GM18498 (cell line): Measurements from ENCODE around the gene LAMA2.

Experiments
- ATAC-seq: cut with Tn5 transposase; IDR thresholded peaks from one replicate; pipeline ENCODE4 v1.9.1; 2021; ENCODE audit warnings: mild to moderate bottlenecking, moderate library complexity; ENCODE audit not compliant: unreplicated experiment

The LAMA2 gene

DNA sequence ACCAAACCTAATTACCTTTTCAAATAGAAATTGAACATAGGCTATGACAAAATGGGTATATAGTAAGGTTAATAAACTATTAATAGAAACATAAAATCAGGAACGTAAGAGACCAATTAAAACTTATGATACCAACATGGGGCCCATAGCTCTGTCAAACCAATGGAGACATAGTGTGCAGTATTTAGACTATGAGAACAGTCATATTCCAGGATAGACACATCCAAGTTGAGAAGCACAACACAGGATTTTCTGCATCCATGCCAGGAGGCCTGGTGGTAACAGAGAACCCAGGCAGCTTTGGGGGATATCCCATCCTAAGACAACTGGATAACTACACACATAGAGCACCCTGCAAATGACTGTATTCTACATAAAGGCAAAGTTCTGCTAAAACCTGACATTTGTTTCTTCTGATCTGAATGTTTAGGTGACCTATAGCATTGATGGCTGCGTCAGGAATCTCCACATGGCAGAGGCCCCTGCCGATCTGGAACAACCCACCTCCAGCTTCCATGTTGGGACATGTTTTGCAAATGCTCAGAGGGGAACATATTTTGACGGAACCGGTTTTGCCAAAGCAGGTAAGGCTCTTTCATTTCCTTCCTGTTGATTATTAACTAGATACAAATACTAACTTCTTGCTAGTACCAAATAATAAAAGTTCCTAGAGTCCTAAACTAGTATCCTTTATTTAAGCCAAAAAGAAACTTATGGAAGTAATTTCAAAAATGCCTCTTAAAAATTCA lies 624.3 kb downstream of the LAMA2 start:
- ATAC-seq: no peak

DNA sequence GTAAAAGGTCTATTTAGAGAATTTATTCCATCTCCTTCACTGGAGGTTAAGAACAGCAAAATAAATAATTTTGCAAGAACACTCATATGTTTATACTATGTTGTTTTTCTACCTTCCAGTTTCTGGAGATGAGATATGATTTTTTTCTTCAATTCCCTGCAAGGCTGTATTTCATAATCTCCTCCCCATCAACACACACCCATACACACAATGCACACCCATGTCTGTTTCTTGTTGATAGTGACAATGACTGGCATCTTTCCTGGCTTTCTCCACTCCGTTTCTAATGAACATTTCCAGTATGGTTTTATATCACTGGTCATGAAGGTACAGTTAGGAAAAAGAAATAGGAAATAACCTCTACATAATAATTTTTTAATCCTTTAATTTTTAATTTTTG lies 624.9 kb downstream of the LAMA2 start:
- ATAC-seq: no peak

DNA sequence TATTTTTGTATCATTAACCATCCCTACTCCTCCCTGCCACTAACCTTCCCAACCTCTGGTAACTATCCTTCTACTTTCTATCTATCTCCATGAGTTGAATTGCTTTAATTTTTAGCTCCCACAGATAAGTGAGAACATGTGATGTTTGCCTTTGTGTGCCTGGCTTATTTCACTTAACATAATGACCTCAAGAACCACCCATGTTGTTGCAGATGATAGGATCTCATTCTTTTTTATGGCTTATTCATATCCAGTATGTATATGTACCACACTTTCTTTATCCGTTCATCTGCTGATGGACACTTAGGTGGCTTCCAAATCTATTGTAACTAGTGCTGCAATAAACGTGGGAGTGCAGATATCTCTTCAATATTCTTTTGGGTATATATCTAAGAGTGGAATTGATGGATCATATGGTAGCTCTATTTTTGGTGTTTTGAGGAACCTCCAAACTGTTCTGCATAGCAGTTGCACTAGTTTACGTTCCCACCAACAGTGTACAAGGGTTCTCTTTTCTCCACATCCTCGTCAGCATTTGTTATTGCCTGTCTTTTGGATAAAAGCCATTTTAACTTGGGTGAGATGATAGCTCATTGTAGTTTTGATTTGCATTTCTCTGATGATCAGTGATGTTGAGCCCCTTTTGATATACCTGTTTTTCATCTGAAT lies 625.7 kb downstream of the LAMA2 start:
- ATAC-seq: no peak

DNA sequence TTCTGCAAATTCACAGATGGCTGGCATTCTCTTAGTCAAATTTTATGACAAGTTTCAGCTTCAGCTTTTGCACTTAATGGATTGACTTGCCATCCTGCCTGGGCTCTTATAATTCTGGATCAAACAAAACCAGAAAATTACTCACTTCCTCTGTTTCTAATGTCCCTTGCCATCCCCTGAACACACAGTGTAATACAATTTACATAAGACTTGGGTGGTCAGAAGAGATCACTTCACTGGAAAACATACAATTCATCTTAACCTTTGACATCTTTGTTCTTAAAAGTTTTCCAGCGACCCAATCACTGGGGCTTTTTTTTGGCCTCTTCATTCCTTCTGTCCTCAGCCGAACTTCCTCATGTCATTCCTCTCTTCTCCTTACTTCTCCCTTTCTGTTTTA lies 628.0 kb downstream of the LAMA2 start:
- ATAC-seq: no peak

DNA sequence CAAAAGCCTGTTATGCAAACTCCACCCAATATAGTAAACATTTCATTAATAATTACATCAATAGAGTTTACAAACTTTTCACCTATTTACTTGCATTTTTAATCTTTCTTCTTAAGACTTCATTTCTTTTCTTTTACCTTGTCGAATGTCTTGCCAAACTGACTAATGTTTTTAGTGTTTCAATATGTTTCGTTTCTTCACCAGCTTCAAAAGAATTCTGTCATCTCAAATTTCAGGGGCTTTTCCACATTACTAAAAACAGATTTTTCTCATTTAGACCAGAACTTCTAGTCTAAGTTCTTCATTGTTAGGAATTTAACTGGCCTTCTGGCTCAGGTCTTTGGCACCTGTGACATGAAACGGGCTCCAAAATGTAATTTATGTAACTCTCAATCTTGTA lies 630.5 kb downstream of the LAMA2 start:
- ATAC-seq: no peak

DNA sequence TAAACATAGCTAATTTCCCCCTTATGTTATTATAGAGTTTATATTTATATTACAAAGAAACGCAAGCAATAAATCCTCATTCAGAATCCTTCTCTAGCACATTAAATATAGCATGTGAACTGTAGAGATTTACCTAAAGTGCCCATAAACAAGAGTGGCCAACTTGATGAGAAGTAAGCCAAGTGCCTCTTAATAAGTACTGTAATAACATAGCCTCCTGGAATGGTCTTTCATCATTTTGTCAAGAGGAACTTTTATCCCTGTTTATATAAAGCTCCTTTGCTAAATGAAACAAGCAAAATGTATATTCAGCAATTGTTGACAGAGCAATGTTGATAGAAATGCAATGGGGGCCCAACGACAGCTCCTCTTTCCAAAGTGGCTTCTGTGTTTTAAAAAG lies 632.1 kb downstream of the LAMA2 start:
- ATAC-seq: no peak

DNA sequence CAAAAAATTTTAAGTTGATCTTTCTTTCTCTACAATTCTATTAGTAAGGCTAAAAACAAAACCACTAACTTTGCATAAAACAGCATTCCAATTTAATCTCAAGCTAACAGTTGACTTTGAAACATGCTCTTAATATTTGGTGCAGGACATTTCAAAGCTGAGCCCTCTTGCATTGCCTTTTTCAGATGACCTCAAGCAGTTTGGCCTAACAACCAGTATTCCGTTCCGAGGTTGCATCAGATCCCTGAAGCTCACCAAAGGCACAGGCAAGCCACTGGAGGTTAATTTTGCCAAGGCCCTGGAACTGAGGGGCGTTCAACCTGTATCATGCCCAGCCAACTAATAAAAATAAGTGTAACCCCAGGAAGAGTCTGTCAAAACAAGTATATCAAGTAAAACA lies 633.1 kb downstream of the LAMA2 start:
- ATAC-seq: no peak

DNA sequence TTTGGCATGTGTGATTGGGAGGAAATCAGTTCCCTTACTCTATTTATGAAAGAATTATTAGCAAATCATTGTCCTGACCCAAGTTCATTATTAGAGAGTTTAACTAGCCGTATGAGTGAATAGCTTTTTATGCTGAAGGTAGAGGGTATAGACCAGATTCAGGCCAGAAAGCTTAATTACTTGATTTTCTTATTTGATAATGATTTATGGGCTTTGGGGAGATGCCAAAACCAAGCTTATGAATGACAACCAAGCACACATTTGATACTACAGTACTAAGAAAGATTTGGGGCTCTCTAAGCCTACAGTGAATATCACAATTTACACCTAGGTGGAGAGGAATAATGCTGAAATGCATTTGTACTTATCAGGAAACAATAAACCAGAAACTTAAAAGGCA lies 633.8 kb downstream of the LAMA2 start:
- no peak for ATAC-seq

DNA sequence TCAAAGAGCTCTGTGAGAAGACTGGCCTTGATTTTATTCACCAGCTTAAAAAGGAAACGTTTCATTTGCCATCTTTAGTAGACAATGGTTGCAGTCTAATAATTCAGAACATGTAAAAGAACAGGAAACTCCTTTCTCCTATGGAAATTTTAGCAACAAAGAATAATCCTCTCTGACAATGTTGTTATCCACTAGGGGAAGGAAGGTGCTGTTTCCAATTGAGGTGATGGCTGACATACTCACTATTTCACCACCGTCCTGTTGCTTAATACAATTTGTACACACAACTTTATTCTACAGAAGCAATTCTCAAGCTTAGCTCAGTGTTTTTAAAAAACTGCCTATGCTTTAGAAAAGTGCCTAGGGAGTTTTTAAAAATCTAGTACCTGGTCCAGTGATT lies 634.4 kb downstream of the LAMA2 start:
- ATAC-seq: no peak

DNA sequence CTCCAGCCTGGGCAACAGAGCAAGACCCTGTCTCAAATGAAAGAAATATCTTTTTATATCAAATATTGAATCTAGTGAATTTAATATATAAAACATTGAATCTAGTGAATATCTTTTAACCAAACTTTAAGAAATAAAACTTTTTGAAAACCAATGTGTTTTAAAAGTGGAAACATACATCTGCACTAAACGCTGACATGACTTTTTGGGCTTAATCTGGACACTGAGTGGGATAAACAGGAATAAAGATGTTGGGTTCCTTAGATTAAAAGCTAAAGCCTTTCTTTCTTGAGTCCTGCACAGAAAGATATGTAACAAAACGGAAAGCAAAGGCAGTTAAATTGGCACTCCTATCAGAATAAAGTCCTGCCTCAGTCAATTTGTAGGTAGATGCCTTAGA lies 636.8 kb downstream of the LAMA2 start:
- no peak for ATAC-seq

DNA sequence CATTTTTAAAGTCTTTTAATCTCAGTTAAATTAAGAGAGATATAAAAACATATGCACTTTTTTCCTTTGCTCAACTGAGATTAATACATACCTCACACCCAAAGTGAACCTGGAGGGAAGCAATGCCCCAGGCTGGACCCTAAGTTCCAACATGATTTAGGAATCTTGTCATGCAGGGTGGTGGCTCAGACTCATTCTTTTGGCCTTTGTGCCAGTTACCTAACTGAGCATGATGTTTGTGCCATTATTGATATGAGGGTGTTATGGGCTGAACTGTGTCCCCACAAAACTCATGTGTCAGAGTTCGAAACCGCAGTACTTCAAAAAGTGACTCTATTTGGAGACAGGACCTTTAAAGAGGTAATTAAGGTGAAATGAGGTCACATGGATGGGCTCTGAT lies 639.0 kb downstream of the LAMA2 start:
- no peak for ATAC-seq

DNA sequence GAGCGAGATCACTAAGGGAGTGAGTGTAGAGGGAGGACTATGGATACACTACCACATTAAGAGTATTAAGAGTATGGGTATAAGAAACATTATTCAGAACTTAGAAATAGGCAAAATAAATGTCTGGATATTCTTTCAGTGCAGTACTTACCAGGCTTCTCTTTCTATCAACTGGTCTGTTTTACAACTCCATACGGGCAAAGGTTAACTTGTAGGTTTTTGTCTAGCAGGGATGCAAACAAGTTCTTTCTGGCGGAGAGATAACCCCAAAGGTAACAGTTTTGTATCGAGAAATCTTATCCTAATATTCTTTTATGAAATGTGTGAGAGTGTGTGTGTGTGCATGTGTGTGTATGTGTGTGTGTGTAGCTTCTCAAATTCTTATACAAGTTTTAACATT lies 640.9 kb downstream of the LAMA2 start:
- ATAC-seq: no peak

DNA sequence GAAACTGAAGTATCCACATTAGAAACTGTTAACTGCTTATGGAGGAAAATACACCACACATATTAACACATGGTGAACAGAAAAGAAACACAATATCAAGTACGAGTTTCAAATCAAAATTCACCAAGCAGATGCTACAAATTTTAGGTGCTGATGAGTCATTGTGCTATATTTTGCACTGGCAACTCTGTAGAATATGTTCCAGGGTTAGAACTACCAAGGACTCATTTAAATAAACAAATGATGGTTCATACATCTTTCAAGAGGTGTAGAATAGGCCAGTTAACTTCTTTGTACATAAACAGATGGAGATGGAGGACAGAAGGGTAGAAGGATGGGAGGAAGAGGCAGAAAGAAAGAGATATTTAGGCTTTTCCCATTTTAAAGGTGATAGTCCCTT lies 642.1 kb downstream of the LAMA2 start:
- ATAC-seq: no peak

DNA sequence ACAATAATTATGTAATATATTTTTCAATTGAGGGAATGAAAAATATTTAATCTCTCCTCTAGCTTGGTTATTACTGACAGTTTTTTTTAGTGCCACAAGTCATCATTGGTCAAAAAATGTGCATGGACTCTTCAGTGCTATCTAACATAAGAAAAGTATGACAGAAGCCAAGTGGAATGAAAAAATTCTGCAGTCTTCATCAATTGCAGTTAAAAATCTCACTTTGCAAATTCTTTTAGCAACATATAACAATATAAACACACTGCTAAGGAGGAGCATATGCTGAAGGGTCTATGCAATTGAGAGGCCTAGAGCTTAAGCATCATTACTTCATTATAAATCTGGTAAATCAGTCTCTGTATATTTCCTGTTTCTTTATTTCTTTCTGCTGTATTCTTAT lies 652.0 kb downstream of the LAMA2 start:
- no peak for ATAC-seq

DNA sequence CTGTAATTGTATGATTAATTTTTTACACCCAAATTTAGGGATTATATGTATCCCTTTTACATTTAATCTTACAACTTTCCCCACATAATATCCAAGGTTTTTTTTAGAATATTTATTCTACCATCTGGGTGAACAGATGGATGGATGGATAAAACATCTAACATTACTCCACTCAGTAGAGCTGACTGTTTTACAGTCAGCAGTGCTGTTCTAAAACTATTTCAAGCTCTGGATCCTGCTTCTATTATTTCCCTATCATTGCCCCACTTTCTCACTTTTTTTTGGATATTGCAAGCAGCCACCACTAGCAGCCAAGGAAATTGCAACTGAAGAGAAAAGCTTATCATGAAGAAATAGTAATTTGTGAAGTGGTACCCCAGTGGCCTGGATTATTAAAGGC lies 653.3 kb downstream of the LAMA2 start:
- ATAC-seq: no peak

DNA sequence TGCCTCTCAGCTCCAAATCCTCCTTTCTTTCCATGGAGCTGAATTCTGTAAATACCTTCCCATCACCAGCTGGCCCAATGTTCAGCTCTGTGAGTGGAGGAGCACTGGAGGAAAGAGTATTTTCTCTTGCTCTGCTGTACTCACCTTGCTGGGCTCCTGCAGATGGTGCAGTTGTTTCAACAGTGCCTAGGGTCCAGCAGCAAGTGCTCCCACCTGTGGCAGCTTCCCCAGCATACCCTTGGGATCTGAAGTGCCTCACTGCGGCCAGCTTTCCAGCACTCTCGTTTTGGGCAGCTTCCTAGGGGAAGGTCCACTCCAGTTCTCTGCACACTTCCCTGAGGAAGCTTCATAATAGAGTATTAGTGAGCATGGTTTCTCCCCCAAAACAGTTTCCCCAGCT lies 656.1 kb downstream of the LAMA2 start:
- no peak for ATAC-seq

DNA sequence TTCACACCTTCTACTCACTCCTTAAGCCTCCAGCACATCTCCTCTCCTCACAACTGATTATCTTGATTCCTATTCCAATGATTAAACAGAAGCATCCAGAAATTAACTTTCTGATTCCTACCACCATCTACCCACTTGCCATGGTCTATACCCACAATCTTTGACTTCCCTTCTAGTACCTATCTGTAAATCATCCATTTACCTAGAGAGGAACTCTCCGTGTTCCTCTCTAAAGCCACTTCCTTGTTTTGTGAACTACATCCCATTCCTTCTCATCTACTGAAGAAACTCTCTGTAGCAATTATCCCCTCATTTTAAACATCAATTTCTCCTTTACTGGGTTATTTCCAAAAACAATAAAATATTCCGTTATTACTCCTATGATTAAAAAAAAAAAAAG lies 659.8 kb downstream of the LAMA2 start:
- no peak for ATAC-seq

DNA sequence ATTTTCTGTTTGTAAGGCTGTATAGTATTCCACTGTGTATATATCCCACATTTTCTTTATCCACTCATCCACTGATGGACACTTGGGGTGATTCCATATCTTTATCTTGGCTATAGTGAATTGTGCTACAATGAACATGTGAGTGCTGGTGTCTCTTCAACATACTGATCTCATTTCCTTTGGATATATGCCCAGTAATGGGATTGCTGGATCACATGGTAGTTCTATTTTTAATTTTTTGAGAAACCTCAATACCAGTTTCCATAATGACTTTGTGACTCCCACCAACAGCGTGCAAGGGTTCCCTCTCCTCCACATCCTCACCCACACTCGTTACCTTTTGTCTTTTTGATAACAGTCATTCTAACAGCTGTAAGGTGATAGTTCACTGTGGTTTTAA lies 661.0 kb downstream of the LAMA2 start:
- ATAC-seq: no peak

DNA sequence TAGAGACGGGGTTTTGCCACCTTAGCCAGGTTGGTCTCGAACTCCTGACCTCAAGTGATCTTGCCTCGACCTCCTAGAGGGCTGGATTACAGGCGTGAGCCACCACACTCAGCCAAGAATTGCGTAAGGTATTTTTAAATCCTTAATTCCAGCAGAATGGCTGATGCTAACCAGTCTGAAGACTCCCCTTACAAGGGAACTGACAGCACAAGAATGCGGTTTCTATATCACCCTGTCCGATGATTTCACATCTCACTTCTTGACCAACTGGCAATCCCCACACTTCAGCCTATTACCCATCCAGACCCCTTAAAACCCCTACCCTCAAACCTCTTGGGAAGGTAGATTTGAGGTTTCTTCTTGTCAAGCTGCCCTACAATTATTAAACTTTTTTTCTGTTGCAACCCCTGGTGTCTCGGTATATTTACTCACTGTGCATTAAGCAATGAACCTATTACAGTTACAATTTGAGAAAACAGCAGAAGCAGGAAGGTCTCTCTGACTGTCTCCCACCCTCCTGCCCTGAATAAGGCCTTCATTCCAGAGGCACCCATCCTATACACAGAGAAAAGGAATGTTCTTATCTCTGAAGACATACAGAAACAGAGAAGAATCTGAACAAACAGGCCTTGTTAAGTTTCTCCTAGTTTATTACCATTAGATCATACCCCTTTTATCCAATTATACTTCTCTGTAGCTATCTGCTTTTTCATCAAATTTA lies 662.1 kb downstream of the LAMA2 start:
- ATAC-seq: no peak

DNA sequence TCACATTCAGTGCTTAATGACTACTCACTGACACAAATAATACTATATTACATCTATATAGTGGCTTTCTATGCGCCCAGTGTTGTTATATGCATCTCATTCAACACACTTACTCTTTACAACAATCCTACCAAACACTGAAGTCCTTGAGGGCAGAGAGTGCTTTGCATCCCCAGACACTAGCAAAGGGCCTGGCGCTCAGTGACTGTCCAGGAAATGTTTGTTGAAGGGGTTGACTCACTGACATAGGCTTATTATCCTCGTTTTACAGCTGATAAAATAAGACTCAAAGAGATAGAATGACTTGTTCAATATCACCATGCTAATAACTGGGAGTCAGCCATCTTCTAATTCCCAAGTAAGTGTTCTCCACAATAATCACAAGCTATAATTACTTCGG lies 663.8 kb downstream of the LAMA2 start:
- no peak for ATAC-seq

DNA sequence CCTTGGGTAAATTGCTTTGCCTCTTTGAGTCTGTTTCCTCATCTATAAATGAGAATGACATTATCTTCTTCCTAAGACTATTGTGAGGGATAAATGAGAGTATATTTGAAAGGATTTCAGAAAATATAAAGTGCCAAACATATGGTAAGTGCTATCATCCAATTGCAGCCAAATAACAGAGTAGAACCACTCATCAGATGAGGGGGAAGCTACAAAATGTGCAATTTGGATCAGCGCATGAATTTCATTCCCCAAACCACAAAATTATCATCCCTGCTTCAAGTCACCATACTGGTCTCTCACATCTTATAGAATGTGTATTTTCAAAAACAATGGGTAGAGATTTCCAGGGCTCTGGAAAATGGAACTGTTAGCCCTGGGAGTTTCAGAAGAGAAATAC lies 668.5 kb downstream of the LAMA2 start:
- no peak for ATAC-seq

DNA sequence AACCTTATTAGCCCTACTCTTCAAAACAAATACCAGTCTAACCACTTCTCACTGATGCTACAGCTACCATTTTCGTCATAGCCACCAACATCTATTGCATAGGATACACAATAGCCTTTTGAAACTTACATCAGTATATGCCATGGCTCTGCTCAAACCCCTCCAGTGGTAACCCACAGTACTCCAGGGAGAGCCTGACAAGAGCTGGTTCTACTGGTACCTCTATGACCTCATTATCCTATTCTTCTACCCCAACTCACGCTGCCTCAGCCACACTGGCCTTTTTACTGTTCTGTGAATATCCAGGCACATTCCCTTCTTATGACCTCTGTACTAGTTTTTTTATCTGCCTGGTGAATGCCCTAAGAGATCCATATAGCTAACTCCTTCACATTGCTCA lies 669.5 kb downstream of the LAMA2 start:
- ATAC-seq: no peak
